HepG2 (cell line): ENCODE results near the gene TP53AIP1. TPM values are rescaled to one million over a fixed set of nuclear protein-coding genes. Genes with fewer than 3 reads are reported as not detected.

Source experiments
- ATAC-seq: fragments of 200-7000 bp; cut with Tn5 transposase; 3 replicates; pipeline ENCODE4 v1.9.1; 2020; ENCODE audit warnings: mild to moderate bottlenecking, moderate library complexity
- BruUV-seq: library from RNA; stranded (reverse); fragments of 400-500 nt; replicated peaks from 2 replicates; lab custom pipeline; 2021; lab: Mats Ljungman, UMichigan
- CTCF ChIA-PET: fragments of 300-600 bp; formaldehyde crosslinking; extraction: SDS; loops from one replicate; lab custom pipeline; 2021; ENCODE audit warnings: low total read pairs, inconsistent platforms, low intra/inter-chr PET ratio; lab: Yijun Ruan, JAX
- POLR2A ChIA-PET: fragments of 350-600 bp; sonication (Branson Sonifier 250); formaldehyde crosslinking; loops from one replicate; lab custom pipeline; 2020; ENCODE audit warnings: antibody characterized with exemption, inconsistent platforms; lab: Yijun Ruan, JAX
- DNase-seq: peaks from one replicate; pipeline ENCODE4 v3.0.0-alpha.2; 2015; ENCODE audit warnings: low spot score
- FAIRE-seq: peaks from 3 replicates; lab custom pipeline; 2011; peaks lifted over from hg19 to GRCh38; lab: Jason Lieb, UNC
- H2AFZ ChIP-seq: one replicate; pipeline ENCODE4 v1.6.1; 2011; ENCODE audit warnings: low read length, inconsistent platforms
- H3K27ac ChIP-seq: fragments of 300-600 bp; 3 replicates; pipeline ENCODE4 v1.8.0; 2011; ENCODE audit warnings: mixed run types, mild to moderate bottlenecking, mixed read lengths, low read length, inconsistent platforms; ENCODE audit not compliant: insufficient read depth; ENCODE audit errors: extremely low read length
- H3K27me3 ChIP-seq, 2 experiments: fragments of 200-600 bp in 1 of 2; 2 replicates in 1 of 2; 3 replicates in 1 of 2; pipeline versions ENCODE4 v1.6.0 to v1.8.0; 2011; ENCODE audit warnings: low read length in 2 of 2, mild to moderate bottlenecking in 2 of 2, moderate library complexity in 2 of 2, inconsistent platforms in 1 of 2; ENCODE audit not compliant: insufficient read depth in 2 of 2, control insufficient read depth in 1 of 2
- H3K36me3 ChIP-seq, 2 experiments: fragments of 200-600 bp in 1 of 2; replicated peaks in 1 of 2; 2 replicates in 1 of 2; 3 replicates in 1 of 2; pipeline versions ENCODE4 v1.5.1 to v1.8.0; 2011; ENCODE audit warnings: low read length in 2 of 2, inconsistent platforms in 1 of 2; ENCODE audit not compliant: insufficient read depth in 2 of 2, control insufficient read depth in 1 of 2
- H3K4me1 ChIP-seq: 2 replicates; pipeline ENCODE4 v1.5.1; 2012; ENCODE audit warnings: low read length, inconsistent platforms; ENCODE audit not compliant: insufficient read depth
- H3K4me2 ChIP-seq: 2 replicates; pipeline ENCODE4 v1.6.0; 2011; ENCODE audit warnings: low read depth, low read length, inconsistent platforms
- H3K4me3 ChIP-seq, 3 experiments: fragments of 200-600 bp in 1 of 3; sonication (generic), shearing (Covaris generic) in 1 of 3; replicated peaks in 1 of 3; 2 replicates each; pipeline ENCODE4 v1.5.1; 2011 to 2016; ENCODE audit warnings: low read length in 3 of 3, inconsistent platforms in 2 of 3, low read depth in 2 of 3, mild to moderate bottlenecking in 2 of 3, control low read depth in 1 of 3, mixed read lengths in 1 of 3; ENCODE audit not compliant: insufficient read depth in 1 of 3
- H3K79me2 ChIP-seq: one replicate; pipeline ENCODE4 v1.6.1; 2011; ENCODE audit warnings: low read length, inconsistent platforms; ENCODE audit not compliant: insufficient read depth
- H3K9ac ChIP-seq: 2 replicates; pipeline ENCODE4 v1.6.0; 2011; ENCODE audit warnings: mild to moderate bottlenecking, low read depth, low read length, inconsistent platforms; ENCODE audit not compliant: insufficient read depth
- H3K9me3 ChIP-seq: 2 replicates; pipeline ENCODE4 v1.5.1; 2012; ENCODE audit warnings: mild to moderate bottlenecking, low read length
- H4K20me1 ChIP-seq: 2 replicates; pipeline ENCODE4 v1.6.0; 2011; ENCODE audit warnings: inconsistent platforms, mild to moderate bottlenecking, low read length, moderate library complexity; ENCODE audit not compliant: insufficient read depth
- ATF5 ChIP-seq: sonication (generic); formaldehyde crosslinking; IDR thresholded peaks from 2 replicates; pipeline ENCODE4 v1.4.0; 2020; ENCODE audit warnings: mild to moderate bottlenecking, low read depth, missing genetic modification reagents
- DR1 ChIP-seq: sonication (generic); formaldehyde crosslinking; IDR thresholded peaks from 2 replicates; pipeline ENCODE4 v1.8.0; 2021; ENCODE audit warnings: mild to moderate bottlenecking, missing genetic modification reagents, inconsistent platforms
- ISL2 ChIP-seq: sonication (generic); formaldehyde crosslinking; IDR thresholded peaks from 2 replicates; pipeline ENCODE4 v1.5.0; 2020; ENCODE audit warnings: missing genetic modification reagents
- MAX ChIP-seq: IDR thresholded peaks from 2 replicates; pipeline ENCODE4 v1.6.1; 2012; ENCODE audit warnings: inconsistent platforms
- MED8 ChIP-seq: sonication (generic); formaldehyde crosslinking; IDR thresholded peaks from 2 replicates; pipeline ENCODE4 v1.8.1; 2023; ENCODE audit warnings: mild to moderate bottlenecking, missing genetic modification reagents; ENCODE audit not compliant: insufficient replicate concordance
- NR2F2 ChIP-seq: IDR thresholded peaks from 2 replicates; pipeline ENCODE4 v1.6.1; 2012; ENCODE audit warnings: low read depth, inconsistent platforms, borderline replicate concordance
- PHF20 ChIP-seq: sonication (generic); formaldehyde crosslinking; IDR thresholded peaks from 2 replicates; pipeline ENCODE4 v1.5.0; 2020; ENCODE audit warnings: mild to moderate bottlenecking, missing genetic modification reagents
- REPIN1 ChIP-seq: sonication (generic); formaldehyde crosslinking; IDR thresholded peaks from 2 replicates; pipeline ENCODE4 v1.8.0; 2022; ENCODE audit warnings: missing genetic modification reagents, low read depth, mild to moderate bottlenecking, borderline replicate concordance
- TMF1 ChIP-seq: sonication (generic); formaldehyde crosslinking; IDR thresholded peaks from 2 replicates; pipeline ENCODE4 v1.8.1; 2022; ENCODE audit warnings: low read depth, missing genetic modification reagents
- TP53 ChIP-seq: sonication (generic); formaldehyde crosslinking; conservative IDR thresholded peaks from 2 replicates; pipeline ENCODE4 v1.4.0; 2020; ENCODE audit warnings: missing genetic modification reagents
- ZNF317 ChIP-seq: sonication (generic); formaldehyde crosslinking; IDR thresholded peaks from 2 replicates; pipeline ENCODE4 v1.5.0; 2020; ENCODE audit warnings: mild to moderate bottlenecking, missing genetic modification reagents
- ZNF652 ChIP-seq: IDR thresholded peaks from 2 replicates; pipeline ENCODE4 v1.6.1; 2016; ENCODE audit warnings: low read depth, borderline replicate concordance
- ZNF747 ChIP-seq: sonication (generic); formaldehyde crosslinking; IDR thresholded peaks from 2 replicates; pipeline ENCODE4 v1.8.1; 2023; ENCODE audit warnings: missing genetic modification reagents, mild to moderate bottlenecking, borderline replicate concordance
- ZNF878 ChIP-seq: sonication (generic); formaldehyde crosslinking; IDR thresholded peaks from 2 replicates; pipeline ENCODE4 v1.8.1; 2023; ENCODE audit warnings: mild to moderate bottlenecking, missing genetic modification reagents, moderate library complexity
- WGBS: methylation state at CpG from one replicate; pipeline ENCODE4 v1.1.6; 2017; ENCODE audit warnings: low lambda C conversion rate; 5-methylcytosine and 5-hydroxymethylcytosine counted together
- in situ Hi-C: cut with HindIII; loops from 2 replicates; pipeline ENCODE4 v1.10.0; 2017; ENCODE audit warnings: low pct_unique_long_range_greater_than_20kb; ENCODE audit not compliant: extremely low pct_ligation_motif_present
- intact Hi-C: fragments of 100-400 bp; cut with micrococcal nuclease; formaldehyde crosslinking; loops from one replicate; pipeline ENCODE4 v1.10.0; 2022; ENCODE audit not compliant: unreplicated experiment
- polyA plus RNA-seq, 8 experiments: library from polyadenylated mRNA; depleted of rRNA in 3 of 8; stranded (reverse) in 7 of 8; unstranded in 1 of 8; fragments of >200 nt; fragmentation: Illumina TruSeq in 4 of 8; extraction: Trizol in 4 of 8; gene quantifications; 2 replicates each; pipeline versions ENCODE4 v1.2.1 to v1.2.3, GENCODE V29; 2011 to 2016; ENCODE audit warnings: low read depth in 4 of 8, missing spikeins in 1 of 8, mixed read lengths in 1 of 8; ENCODE audit not compliant: insufficient read depth in 1 of 8
- total RNA-seq, 5 experiments: library from RNA; depleted of rRNA; stranded (reverse); fragments of >200 nt; fragmentation: Illumina TruSeq; extraction: Trizol; gene quantifications; 2 replicates each; pipeline ENCODE4 v1.2.3, GENCODE V29; 2016; ENCODE audit warnings: low read depth in 1 of 5
- TF ChIP-seq, protein P1 (sequence below): sonication (generic); formaldehyde crosslinking; IDR thresholded peaks from 2 replicates; pipeline ENCODE4 v1.8.0; 2022; ENCODE audit warnings: mild to moderate bottlenecking, missing genetic modification reagents, moderate library complexity

Gene TP53AIP1
- total and polyA plus RNA-seq, 2 of the 13 experiments (the other 11 are each of a cell fraction or from before 2014, with no cell fraction given), result 0.11 TPM; not detected in 1

DNA sequence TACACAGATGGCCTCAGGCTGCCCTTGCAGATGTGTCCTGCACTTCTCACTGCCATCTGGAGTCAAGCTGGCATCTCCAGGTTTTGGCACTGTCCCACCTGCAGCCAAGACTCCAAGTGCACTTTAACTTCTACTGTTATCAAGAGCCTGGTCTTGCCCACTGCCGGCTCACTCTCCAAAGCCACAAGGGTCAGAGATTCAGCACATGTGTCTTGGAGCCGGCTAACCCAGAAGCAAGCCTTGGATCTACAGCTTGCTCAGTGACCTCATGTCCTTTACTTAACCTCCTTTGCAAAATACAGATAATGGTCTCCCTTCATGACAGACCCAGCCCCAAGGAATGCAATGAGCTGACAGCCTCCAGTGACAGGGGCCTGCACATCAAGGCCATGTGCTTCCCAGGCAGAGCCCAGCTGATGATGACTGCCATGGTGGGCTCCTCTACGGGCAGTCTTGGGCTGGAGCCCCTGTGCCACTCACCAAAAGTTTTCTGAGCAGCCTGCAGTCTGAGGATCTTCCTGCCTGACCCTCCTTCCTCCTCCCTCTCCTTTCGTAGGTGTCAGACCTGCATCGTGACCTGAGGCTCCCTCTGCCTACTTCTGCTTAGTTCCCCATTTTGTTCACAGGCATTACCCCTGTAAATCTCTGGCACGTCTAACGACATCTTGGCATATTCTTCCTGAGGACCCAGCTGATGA is 9.0 kb downstream of the TP53AIP1 start:
- Histone ChIP-seq H2AFZ (no peak overlapping the region), H3K79me2 (no peaks in the 10 kb centered on the region), H3K27ac (no peak overlapping the region), H3K4me1 (no peaks in the 10 kb centered on the region), H3K9me3 (no peaks in the 10 kb centered on the region), H3K9ac (no peak overlapping the region), H4K20me1 (no peaks in the 10 kb centered on the region), H3K4me2 (no peak overlapping the region), H3K27me3 (peaks cover 5 to 30% of the 10 kb centered on the region in 2 experiments; a peak in 4 of 5 replicates), H3K4me3 (no peak overlapping the region), H3K36me3 (no peaks in the 10 kb centered on the region)
- DNase-seq, result no peak
- CTCF ChIA-PET, result no interaction called here
- in situ Hi-C loops (no loop called here), intact Hi-C loops (no loop called here)
- no TSS peak for BruUV-seq
- TF ChIP-seq TMF1, result no peak
- no peak for ATAC-seq
- FAIRE-seq, result no peak
- POLR2A ChIA-PET, result no interaction called here
- 43% methylated on average over 6 of the region's 7 CpGs for WGBS

- ATAC-seq, result no peak
- CTCF ChIA-PET, result no interaction called here
- in situ Hi-C loops (no loop called here), intact Hi-C loops (no loop called here)
- 35% methylated on average over 6 of the region's 6 CpGs for WGBS
- Histone ChIP-seq H3K9me3 (no peaks in the 10 kb centered on the region), H3K79me2 (no peaks in the 10 kb centered on the region), H4K20me1 (no peaks in the 10 kb centered on the region), H2AFZ (no peak overlapping the region), H3K4me1 (no peaks in the 10 kb centered on the region), H3K36me3 (no peaks in the 10 kb centered on the region), H3K27ac (no peak overlapping the region), H3K4me2 (no peak overlapping the region), H3K27me3 (peaks cover 1 to 26% of the 10 kb centered on the region in 2 experiments; a peak in 4 of 5 replicates), H3K9ac (no peak overlapping the region), H3K4me3 (no peak overlapping the region)
- BruUV-seq, result no TSS peak
- no peak for DNase-seq
- FAIRE-seq, result no peak
- POLR2A ChIA-PET, result no interaction called here
- TF ChIP-seq NR2F2 (no peak), REPIN1 (no peak), ZNF878 (no peak), MAX (no peak), DR1 (no peak), ZNF747 (CRISPR knock-in tag) (no peak), ZNF317 (CRISPR knock-in tag) (no peak), ATF5 (CRISPR knock-in tag) (no peak), PHF20 (CRISPR knock-in tag) (no peak), ISL2 (CRISPR knock-in tag) (no peak), TP53 (CRISPR knock-in tag) (no peak), ZNF652 (CRISPR knock-in tag) (no peak), MED8 (CRISPR knock-in tag) (no peak)
- TF ChIP-seq, protein P1, sequence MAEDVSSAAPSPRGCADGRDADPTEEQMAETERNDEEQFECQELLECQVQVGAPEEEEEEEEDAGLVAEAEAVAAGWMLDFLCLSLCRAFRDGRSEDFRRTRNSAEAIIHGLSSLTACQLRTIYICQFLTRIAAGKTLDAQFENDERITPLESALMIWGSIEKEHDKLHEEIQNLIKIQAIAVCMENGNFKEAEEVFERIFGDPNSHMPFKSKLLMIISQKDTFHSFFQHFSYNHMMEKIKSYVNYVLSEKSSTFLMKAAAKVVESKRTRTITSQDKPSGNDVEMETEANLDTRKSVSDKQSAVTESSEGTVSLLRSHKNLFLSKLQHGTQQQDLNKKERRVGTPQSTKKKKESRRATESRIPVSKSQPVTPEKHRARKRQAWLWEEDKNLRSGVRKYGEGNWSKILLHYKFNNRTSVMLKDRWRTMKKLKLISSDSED, result no peak
Measured at GRCh38 chr11:128931668-128932067, 11.0 kb downstream of the TP53AIP1 start.
